Activated CD8-positive, alpha-beta memory T cell treated with anti-CD3 and anti-CD28 coated beads for 24 hours (primary cell): ENCODE measurements around the gene ZNF512B.
"Not testable (repeated sequence)": the region's sequence is repeated elsewhere in the genome, so short reads cannot be mapped to it uniquely, and the experiment has no call there.

Source experiments
- DNase-seq: peaks from one replicate; pipeline ENCODE4 v3.0.0-alpha.2; 2020

ZNF512B gene

DNA sequence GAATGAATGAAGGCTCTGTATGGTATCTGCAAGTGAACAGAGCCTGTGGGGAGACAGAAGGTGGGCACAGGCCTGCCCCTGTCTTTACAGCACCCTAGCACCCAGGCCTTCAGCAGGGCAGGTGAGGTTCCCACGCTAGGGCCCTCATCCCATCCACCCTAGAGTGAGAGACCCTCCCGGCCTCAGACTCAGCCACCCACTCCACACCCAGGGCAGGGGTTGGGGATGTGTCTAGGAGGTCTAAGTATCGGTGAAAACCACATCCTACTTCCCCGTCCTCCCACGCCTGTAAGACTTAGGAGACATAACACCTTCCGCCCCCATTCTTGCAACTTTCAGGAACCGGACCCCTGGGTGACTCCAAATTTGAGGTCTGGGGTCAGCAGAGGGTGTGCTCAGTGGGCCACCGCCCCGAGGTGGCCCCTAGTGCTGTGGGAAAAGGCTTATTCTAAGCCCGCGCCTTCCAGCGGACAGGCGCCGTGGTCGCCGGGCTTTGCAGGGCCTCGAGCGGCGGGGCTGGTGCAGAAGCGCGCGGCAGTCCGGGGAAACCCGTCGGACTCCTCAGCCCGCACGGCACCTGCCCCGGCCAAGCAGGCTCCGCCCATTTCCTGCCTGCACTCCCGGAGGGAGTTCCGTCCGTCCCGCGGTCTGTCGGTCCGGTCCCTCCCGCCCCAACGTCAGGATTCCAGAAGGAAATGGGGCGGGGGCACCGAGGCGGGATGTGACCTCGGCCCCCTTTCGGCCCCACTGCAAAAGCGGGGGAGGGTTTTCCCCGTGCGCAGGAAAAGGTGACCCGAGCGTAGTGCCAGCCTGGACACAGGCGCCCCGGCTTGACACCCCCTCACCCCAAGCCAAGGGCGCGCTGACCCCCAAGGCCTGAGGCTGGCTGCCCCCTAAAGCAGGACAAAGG lies 8.8 kb upstream of the ZNF512B start:
- DNase-seq = peak; percentile 86

DNA sequence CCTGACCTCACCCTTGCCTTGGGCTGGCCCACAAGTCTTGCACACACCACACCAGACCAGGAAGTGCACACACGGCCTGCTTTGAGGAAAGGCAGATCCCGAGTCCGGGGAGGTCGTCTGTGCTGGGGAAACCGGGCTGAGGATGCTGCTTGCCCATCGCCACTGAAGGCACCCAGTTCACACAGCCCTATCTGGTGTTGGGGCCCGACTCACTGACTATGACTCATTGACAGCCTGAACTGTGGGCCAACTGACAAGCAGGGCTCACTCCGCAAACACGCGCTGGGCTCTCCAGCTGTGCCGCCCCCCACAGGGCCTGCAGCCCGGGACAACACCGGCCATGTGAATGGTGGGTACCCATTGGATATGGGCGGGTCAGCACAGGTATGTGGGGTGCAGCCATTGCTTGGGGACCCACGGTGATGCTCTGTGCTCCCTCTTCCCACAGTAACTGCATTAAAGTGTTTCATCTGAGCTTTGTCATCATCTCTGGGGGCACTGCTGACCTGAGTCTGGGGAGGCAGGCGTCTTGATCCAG lies 8.1 kb upstream of the ZNF512B start:
- peak; percentile 87 for DNase-seq

DNA sequence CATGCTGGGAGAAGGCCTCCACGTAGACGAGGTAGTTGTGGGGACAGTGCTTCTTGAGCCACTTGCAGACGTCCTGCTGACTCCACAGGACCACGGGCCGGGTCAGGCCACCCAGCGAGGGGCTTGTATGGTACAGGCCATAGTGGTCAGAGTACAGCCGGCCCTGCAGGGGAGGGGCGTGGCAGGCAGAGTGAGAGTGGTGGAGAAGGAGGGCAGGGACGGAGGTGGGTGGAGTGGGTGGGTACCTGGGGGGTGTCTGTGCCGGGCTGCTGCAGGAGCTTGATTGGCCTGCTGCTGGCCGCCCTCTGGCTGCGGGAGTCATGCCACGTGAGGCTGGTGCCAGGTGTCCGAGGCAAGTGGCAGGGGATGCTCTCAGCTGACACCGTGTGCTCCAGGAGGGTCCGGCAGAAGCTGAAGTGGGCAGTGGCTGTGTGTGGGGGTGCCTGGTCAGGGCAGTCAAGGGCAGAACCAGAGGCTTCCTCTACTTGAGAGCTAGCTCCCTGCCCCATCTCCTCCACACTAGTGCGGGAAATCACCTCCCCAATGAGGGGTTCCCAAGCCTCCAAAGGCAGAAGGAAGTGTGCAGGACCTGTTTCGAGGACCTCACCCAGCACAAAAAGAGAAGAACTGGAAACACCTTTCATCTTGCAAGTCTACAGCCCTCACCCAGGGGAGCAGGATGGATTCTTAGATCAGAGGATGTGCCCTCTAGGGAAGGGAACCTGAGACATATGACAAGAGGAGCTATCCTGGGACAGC lies 7.4 kb upstream of the ZNF512B start:
- DNase-seq = no peak

DNA sequence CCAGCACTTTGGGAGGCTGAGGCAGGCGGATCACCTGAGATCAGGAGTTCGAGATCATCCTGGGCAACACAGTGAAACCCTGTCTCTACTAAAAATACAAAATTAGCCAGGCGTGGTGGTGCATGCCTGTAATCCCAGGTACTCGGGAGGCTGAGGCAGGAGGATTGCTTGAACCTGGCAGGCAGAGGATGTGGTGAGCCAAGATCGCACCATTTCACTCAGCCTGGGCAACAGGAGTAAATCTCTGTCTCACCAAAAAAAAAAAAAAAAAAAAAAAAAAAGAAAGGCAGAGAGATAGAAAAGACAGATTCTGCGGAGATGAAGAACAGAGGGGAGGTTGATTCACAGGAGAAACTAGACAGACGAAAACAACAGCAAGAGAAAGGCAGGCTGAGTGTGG lies 6.8 kb upstream of the ZNF512B start:
- DNase-seq = not testable (repeated sequence)

DNA sequence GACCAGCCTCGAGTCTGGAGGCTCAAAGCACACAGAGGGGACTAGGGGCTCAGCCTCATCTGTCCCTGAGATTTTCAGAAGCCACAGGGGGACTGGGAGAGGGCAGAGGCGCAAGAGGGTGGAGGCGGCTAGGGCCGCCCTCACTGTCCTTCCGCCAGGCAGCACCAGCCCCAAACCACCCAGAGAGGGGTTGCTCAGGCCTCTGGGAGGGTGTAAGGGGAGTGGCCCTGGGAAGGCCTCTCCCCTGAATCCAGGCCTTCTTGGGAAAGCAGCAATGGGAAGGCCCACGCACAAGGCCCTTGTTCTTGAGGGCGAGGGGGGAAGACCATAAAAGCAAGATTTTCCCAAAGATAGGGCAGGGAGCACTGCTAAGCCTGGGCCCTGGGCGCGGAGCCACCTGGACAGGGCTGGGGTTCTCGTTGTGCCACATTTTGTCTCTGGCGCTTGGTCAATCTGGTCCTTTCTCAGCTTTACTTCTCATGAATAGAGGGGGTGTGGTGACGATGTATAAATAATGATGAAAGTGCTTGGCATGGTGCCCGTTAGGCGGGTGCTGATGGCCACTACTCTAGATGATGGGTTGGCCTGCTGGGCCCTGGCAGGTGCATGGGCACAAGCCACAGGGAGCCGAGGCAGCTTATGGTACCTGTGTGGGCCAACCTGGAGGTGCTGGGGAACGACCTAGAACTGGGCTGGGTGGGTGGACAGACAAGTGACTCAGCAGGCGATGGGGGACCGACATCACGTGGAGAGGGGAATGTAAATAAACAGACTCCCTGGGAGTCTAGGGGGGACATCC lies 4.9 kb upstream of the ZNF512B start:
- DNase-seq = no peak

DNA sequence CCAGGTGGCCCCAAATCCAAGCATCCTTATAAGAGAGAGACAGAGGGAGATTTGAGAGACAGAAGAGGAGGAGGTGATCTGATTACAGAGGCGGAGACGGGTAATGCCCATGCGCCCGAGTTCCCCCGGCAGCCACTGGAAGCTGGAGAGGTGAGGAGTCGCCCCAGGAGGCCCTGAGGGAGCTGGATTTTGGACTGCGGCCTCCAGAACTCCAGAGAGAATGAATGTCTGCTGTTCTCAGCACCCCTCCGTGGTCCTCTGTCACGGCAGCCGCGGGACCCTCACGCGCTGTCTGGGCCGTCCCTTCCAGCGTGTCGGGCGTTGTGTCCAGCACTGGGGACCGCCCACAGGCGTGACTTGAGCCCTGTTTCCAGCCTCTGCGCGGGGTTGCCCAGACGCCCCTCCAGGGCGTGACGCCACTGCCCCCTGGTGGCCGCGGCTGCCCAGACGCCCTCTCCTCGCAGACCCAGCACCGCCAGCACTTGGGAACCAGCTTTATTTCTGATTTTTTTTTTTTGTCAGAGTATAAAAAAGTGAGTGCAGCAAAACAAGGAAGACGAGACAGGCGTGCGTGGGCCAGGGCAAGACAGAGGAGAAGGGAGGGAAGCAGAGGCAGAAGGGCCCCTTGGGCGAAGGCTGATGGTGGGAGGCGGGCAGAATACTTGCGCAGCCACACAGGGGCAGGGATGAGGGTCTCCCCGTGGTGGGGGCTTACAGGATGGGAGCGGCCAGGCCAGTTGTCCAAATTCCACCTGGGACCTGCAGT lies 4.1 kb upstream of the ZNF512B start:
- DNase-seq = peak; percentile 93

DNA sequence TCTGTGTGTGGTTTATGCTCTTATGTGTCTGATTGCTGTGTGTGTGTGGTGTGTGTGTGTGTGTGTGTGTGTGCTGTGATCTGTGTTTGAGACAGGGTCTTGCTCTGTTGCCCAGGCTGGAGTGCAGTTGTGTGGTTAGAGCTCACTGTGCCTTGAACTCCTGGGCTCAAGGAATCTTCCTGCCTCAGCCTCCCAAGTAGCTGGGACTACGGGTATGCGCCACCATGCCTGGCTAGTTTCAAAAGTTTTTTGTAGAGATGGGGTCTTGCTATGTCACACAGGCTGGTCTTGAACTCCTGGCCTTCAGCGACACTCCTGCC lies 3.4 kb upstream of the ZNF512B start:
- DNase-seq = no peak

DNA sequence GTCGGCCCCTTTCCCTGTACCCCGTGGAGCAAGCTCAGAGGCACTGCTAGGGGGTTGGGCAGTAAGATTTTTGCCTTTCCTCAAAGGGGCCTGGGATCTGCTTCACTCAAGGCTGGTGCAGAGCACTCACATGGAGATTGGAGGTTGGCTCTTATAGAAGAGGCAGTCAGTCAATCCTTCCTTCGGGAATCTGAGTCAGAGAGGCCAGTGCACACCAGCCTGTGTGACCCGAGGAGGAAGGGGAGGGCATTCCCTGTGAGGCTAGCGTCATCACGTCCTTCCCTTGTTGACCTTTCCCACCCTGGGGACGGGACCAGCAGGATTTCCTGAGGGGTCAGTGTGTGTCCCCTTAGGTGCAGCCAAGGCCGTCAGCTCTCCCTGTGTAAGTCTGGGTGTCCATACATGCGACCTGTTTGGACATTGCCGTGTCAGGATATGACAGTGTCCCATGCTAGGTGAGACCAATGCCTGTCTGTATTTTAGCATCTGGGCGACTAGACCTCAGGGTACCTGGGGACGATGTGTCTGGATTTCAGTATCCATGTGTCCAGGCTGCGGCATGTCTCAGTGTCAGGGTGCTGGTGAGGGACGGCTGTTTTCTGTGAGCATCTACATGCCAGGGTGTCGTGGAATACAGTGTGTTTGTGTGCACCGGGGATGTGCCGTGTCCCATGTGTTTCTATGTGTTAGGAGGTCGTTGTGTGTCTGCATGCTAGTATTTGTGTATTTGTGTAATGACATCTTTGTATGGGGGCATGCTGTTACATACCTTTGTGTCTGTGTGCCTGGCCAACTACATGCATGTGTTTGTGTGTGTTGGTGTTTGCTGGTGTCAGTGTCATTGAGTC lies 2.8 kb upstream of the ZNF512B start:
- DNase-seq = peak; percentile 57

DNA sequence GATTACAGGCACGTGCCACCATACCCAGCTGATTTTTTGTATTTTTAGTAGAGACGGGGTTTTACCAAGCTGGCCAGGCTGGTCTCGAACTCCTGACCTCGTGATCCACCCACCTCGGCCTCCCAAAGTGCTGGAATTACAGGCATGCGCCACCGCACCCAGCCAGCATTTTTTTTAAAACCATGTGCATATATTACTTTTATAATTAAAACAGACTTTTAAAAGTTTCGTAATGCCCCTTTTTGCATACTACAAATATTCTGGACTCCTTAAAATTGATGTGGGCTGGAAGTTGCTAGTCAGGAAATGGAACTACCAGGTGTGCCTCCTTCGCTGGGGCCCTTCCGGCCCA lies 2.2 kb upstream of the ZNF512B start:
- DNase-seq = not testable (repeated sequence)

DNA sequence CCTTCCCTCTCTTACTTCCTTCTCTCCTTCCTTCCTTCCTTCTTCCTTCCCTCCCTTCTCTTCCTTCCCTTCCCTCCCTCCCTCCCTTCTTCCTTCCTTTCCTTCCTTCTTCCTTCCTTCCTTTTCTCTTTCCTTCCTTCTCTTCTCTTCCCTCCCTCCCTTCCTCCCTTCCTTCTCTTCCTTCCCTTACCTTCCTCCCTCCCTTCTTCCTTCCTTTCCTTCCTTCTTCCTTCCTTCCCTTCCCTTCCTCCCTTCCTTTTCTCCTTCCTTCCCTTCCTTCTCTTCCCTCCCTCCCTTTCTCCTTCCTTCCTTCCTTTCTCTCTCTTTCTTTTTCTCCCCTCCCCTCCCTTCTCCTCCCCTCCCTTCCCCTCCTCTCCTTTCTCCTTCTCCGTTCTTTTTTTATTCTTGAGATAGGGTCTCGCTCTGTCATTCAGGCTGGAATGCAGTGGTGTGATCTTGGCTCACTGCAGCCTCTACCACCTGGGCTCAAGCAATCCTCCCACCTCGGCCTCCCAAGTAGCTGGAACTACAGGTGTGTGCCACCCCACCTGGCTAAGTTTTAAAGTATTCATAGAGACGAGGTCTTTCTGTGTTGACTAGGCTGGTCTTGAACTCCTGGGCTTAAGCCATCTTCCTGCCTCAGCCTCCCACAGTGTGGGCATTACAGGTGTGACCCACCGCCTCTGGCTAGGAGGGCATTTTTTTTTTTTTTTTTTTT lies 1.1 kb upstream of the ZNF512B start:
- DNase-seq = no peak

DNA sequence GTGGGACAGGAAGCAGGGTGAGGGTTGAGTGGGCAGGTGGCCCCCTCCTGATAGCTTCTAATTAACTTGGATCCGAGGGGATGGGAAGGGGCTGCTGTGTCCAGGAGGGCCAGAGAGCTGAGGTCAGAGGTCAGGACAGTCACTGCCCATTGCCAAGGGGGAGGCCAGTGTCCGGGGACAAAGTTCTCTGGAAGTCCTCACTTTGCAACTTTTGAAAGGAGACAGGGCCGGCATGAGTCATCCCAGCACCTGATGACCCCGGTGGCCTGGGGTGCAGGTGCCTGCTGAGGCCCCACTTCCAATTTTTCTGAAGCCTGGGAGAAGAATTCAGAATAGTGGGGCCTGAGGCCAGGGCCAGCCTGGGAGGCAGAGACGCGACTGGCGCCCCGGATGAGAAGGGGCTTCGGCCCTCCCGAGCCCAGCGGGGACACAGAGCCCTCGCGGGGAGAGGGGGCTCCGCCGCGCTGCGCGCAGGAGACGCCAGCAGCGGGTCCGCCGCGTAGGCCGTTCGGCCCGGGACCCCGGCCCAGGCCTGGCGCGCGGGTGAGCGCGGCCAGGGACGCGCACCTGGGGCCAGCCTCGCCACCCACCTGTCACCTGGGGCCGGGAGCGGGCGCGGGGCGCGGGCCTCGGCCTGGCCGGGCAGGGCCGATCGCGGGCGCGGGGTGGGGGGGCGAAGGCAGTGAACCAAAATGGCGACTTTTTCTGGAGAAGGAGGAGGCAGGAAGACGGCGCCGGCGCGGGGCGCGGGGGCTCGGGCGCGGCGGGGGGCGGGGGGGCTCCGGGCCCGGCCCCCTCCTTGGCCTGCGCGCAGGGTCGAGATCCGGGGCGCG lies 586 bp downstream of the ZNF512B start:
- peak; percentile 76 for DNase-seq

DNA sequence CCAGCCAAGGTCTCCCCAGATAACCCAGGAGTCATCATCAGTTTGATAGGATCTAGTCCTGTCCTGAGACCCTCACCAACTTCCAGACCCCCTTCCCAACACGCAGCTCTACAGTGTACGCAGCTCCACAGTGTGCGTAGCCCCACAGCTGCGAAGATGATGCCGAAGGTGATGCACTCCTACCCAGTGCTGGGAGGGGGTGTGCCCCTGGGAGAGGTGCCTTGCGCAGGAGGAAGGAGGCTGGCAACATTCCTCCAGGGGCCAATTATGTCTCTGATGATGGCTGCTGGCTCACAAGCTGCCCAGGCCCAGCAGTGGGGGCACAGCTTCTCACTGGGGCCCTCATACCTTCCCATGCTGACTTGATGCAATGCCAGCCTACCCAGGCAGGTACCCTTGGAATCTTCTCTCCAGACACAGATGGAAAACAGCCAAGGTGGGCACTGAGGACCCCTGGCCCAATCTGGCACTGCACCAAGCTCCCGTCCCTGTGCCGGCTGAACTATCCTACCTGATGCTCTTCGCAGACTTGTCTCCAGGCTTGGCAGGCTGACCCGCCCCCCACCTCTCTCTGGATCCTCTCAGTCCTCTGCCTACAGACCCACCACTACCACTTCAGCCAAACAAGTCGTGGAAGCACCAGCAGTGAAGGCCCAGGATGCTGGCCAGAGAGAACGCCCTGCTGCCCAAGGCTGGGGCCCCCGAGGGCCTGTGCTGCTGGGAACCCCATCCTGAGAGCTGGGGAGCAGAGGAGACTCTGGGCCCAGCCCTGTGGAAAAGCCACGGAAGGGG lies 1.4 kb downstream of the ZNF512B start:
- DNase-seq = no peak

DNA sequence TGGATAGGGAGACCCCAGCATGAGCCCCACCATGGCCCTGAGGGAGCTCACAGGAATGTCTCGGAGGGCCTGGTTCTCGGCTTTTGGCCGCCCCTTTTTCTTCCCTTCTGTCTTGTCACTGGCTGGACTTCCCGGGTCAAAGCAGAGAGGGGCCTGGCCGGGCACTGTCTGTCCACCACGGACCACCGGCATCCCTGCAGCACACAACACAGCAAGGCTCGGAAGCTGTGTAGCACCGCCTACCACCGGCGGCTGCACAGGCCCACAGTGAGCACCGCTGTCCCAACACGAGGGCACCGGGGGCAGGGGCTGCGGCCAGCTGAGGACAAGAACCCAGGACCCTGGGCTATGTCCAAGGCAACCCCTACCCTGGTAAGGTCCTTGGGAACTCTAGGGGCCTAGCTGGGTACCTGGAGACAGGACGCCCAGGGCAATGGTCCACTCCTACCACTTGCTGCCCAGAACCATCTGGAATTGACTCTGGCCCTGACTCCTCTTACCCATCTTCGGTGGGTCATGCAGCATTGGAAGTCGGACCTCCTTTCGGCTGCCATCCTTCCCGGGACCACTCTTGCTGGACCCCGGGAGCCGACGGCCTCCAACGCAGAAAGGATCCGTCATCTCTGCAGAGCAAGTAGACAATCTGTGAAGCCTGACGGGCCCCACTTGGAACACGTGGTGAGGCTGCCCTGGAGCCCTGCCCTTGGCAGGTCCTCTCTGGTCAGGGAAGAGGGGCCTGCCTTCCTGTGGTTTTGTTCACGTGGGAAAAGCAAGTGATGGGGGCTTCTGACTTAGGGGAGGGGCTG lies 2.2 kb downstream of the ZNF512B start:
- DNase-seq = no peak

DNA sequence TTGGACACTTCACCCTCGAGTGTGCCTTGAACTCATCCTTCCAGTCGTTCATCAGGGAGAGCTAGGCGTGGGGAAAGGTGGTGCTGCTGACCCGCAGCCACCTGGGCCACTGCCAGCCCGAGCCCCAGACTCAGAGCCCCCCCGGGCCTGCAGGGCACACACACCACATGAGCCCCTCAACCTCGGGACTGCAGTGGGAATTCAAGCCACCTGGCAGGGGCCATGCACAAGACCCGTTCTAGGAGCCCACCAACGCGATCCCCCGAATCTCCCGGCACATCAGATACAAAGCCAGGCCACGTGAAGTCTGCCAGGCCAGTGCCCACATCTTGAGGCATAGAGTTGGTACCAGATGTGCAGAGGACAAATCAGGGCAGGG lies 2.8 kb downstream of the ZNF512B start:
- no peak for DNase-seq

DNA sequence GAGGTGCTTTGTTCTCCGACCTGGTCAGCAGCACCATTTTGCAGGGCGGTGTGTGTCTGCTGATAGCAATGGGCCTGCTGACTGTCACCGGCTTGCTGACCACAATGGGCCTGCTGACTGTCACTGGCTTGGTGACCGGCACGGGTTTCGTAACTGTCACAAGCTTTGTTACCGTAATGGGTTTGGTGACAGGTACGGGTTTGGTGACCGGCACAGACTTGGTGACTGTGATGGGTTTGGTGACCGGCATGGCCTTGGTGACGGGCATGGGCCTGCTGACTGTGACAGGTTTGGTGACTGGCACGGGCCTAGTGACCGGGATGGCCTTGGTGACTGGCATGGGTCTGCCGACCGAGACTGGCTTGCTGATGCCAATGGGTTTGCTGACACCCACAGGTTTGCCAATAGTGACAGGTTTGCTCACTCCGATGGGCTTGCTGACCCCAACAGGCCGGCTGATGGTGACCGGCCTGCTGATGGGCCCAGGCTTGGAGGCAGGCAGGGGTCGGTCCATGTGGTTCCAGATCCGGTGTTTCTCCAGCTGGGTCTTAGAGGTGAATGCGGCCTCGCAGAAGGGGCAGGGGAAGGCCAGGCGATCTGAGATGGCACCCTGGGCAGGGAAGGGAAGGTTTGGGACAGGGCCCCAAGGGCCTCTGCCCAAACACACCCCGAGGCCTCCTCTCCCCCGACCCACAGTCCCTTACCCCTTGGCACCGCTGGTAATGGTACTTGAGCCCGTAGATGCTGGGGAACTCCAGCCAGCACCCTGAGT lies 3.4 kb downstream of the ZNF512B start:
- no peak for DNase-seq

DNA sequence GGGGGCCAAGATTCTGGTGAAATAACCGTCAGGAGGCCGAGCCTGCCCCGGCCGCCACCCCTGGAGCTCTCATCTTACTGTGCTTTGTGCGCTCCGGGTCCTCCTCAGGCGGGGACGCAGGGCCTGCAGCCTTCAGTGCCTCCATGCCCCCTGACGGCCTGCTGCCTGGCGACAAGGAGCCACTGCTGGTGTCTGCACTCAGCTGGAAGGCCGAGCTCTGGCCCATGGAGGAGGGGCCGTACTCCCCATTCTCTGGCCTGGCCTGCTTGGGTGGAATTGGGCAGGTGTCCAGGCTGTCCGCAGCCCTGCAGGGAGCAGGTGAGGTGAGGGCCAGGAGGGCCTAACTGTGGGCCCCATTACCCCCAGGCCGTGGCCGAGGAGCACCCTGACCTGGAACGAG lies 5.3 kb downstream of the ZNF512B start:
- DNase-seq = no peak

DNA sequence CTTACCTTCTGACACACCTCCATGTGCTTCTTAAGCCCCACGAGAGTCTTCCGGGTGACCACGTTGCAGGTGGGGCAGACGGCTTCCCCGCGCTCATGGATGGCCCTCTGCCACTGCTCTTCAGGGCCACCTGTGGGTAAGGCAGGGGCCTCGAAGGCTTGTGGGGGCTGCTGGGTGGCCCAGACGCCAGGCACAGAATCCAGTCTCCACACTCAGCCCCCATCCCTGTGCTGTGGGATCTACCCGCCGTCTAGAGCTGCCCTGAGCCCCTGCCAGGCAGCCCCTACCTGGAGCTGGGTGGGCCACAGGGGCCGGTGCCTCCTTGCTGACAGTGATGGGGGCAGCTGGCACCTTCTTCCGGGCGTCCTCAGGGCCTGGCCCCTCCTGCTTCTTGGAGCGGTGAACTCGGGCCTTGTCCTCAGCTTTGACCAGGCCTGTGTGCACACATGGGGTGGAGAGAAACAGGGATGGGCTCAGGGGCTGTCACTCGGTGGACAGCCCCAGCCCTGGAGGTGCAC lies 5.9 kb downstream of the ZNF512B start:
- DNase-seq = no peak
